GM19455 (cell line): ENCODE results near the gene CDH13.

Source experiments
- ATAC-seq: cut with Tn5 transposase; IDR thresholded peaks from one replicate; pipeline ENCODE4 v1.9.1; 2021; ENCODE audit not compliant: unreplicated experiment

CDH13 gene

GRCh38 chr16:83389751-83390150 is 763.0 kb downstream of the CDH13 start:
- ATAC-seq, result no peak

GRCh38 chr16:83390759-83391158 is 764.0 kb downstream of the CDH13 start:
- ATAC-seq, result no peak

- no peak for ATAC-seq
Observed at GRCh38 chr16:83392743-83393142, 766.0 kb downstream of the CDH13 start.

GRCh38 chr16:83393196-83393981 is 766.6 kb downstream of the CDH13 start:
- ATAC-seq, result no peak

GRCh38 chr16:83397601-83398291 is 771.0 kb downstream of the CDH13 start:
- no peak for ATAC-seq

- no peak for ATAC-seq
Observed at GRCh38 chr16:83400234-83400633, 773.5 kb downstream of the CDH13 start.

- no peak for ATAC-seq
Observed at GRCh38 chr16:83402160-83402814, 775.5 kb downstream of the CDH13 start.

GRCh38 chr16:83402967-83403366 is 776.2 kb downstream of the CDH13 start:
- ATAC-seq, result no peak

GRCh38 chr16:83403761-83404160 is 777.0 kb downstream of the CDH13 start:
- ATAC-seq, result no peak

GRCh38 chr16:83404261-83404660 is 777.5 kb downstream of the CDH13 start:
- no peak for ATAC-seq

GRCh38 chr16:83407928-83408327 is 781.2 kb downstream of the CDH13 start:
- no peak for ATAC-seq

GRCh38 chr16:83409347-83409746 is 782.6 kb downstream of the CDH13 start:
- ATAC-seq, result no peak

- ATAC-seq, result no peak
Observed at GRCh38 chr16:83418565-83418964, 791.8 kb downstream of the CDH13 start.

- ATAC-seq, result no peak
Observed at GRCh38 chr16:83420206-83420760, 793.5 kb downstream of the CDH13 start.

- ATAC-seq, result no peak
Observed at GRCh38 chr16:83433201-83433600, 806.4 kb downstream of the CDH13 start.

GRCh38 chr16:83437036-83437435 is 810.3 kb downstream of the CDH13 start:
- ATAC-seq, result no peak

GRCh38 chr16:83438326-83438725 is 811.6 kb downstream of the CDH13 start:
- ATAC-seq, result no peak

- no peak for ATAC-seq
Observed at GRCh38 chr16:83439412-83439811, 812.6 kb downstream of the CDH13 start.

GRCh38 chr16:83441517-83441916 is 814.7 kb downstream of the CDH13 start:
- ATAC-seq, result no peak

GRCh38 chr16:83443972-83444371 is 817.2 kb downstream of the CDH13 start:
- no peak for ATAC-seq

GRCh38 chr16:83447560-83447959 is 820.8 kb downstream of the CDH13 start:
- no peak for ATAC-seq

GRCh38 chr16:83449861-83450260 is 823.1 kb downstream of the CDH13 start:
- no peak for ATAC-seq
